ENCODE results near the gene SLC35F3. TPM values are rescaled to one million over a fixed set of nuclear protein-coding genes. Genes with fewer than 3 reads are reported as not detected.

Gene SLC35F3
- total RNA-seq, 6 experiments from 2014 or later: 0.26 to 0.58 (median 0.46) TPM

DNA sequence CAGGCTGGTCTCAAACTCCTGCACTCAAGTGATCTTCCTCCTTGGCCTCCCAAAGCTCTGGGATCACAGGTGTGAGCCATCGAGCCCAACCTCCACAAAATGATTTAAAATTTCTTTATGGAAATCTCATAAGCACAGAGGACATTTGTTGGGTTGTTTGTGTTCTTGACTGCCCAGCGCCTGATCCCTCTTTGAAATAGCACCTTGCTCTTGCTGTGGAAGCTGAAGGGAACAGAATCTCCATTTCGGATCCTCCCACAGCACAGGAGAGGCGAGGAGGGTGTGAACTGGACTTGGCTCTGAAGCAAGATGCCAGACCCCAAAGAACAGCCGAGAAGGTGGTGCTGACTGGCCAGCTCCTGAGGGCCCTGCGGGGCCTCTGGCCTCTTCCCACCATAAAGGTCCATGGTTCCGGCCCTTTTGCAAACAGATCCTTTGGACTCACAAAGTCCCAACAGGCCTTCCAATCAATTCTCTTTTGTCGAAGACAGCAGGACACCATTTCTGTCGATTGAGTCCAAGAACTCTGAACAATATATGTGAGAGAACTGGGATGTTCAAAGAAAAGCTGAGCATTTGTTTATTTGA lies 423.2 kb downstream of the SLC35F3 start:
- TF ChIP-seq, protein P1, sequence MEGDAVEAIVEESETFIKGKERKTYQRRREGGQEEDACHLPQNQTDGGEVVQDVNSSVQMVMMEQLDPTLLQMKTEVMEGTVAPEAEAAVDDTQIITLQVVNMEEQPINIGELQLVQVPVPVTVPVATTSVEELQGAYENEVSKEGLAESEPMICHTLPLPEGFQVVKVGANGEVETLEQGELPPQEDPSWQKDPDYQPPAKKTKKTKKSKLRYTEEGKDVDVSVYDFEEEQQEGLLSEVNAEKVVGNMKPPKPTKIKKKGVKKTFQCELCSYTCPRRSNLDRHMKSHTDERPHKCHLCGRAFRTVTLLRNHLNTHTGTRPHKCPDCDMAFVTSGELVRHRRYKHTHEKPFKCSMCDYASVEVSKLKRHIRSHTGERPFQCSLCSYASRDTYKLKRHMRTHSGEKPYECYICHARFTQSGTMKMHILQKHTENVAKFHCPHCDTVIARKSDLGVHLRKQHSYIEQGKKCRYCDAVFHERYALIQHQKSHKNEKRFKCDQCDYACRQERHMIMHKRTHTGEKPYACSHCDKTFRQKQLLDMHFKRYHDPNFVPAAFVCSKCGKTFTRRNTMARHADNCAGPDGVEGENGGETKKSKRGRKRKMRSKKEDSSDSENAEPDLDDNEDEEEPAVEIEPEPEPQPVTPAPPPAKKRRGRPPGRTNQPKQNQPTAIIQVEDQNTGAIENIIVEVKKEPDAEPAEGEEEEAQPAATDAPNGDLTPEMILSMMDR (IDR thresholded peaks at IDR 0.05): no peak
- Mint-ChIP-seq H3K4me1 (ENCODE audit: low read depth) (peaks cover 13% of the 10 kb centered on the region), H3K4me3 (no peak overlapping the region), H3K27ac (no peak overlapping the region), H3K9me3 (no peaks in the 10 kb centered on the region), H3K27me3 (ENCODE audit: insufficient read depth) (peaks cover 13% of the 10 kb centered on the region), H3K36me3 (ENCODE audit: low read depth) (no peaks in the 10 kb centered on the region)
- no peak for DNase-seq

DNA sequence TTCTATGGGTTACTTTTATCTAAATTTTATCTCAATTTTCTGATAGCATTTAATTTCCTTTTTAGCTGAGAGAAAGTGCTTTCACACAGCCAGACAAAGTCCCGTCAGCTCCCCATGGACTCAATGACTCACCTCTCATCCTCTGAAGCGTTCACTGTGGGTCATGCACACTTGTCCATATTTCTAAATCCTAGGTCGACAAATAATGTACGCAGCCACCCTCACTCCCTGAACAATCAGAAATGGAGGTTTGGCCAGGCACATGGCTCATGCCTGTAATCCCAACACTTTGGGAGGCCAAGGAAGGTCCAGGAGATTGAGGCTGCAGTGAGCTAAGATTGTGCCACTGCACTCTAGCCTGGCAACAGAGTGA lies 426.4 kb downstream of the SLC35F3 start:
- DNase-seq: no peak
- TF ChIP-seq, protein P1 (IDR thresholded peaks at IDR 0.05): no peak
- Mint-ChIP-seq H3K4me3 (no peak overlapping the region), H3K36me3 (ENCODE audit: low read depth) (no peaks in the 10 kb centered on the region), H3K27ac (no peak overlapping the region), H3K9me3 (peaks cover 2% of the 10 kb centered on the region; the same call in 1 of the 2 replicates), H3K4me1 (ENCODE audit: low read depth) (peaks cover 12% of the 10 kb centered on the region), H3K27me3 (ENCODE audit: insufficient read depth) (peaks cover 2% of the 10 kb centered on the region)

DNA sequence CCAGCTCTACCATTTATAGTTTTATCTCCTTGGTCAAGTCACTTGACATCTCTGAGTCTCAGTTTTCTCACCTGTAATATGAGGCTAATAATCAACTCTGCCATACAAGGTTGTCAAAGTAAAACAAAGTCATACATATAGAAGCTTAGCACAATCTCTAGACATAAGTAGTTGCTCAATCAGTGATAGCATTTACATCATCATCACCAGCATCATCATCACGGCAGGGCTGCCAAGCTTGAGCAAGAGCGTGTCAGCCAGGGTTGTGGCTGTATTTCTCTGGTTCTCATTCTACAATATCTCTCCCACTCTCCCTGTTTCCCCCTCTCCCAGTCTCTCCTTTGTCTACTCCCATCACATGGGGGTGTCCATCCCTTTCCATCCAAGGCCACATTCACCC lies 427.0 kb downstream of the SLC35F3 start:
- Mint-ChIP-seq H3K36me3 (ENCODE audit: low read depth) (no peaks in the 10 kb centered on the region; the same call in 1 of the 2 replicates), H3K4me3 (no peak overlapping the region), H3K9me3 (peaks cover 7% of the 10 kb centered on the region), H3K27ac (no peak overlapping the region), H3K27me3 (ENCODE audit: insufficient read depth) (peaks cover 1% of the 10 kb centered on the region; the same call in 1 of the 2 replicates), H3K4me1 (ENCODE audit: low read depth) (peaks cover 5% of the 10 kb centered on the region)
- TF ChIP-seq, protein P1 (IDR thresholded peaks at IDR 0.05): no peak
- DNase-seq: no peak

DNA sequence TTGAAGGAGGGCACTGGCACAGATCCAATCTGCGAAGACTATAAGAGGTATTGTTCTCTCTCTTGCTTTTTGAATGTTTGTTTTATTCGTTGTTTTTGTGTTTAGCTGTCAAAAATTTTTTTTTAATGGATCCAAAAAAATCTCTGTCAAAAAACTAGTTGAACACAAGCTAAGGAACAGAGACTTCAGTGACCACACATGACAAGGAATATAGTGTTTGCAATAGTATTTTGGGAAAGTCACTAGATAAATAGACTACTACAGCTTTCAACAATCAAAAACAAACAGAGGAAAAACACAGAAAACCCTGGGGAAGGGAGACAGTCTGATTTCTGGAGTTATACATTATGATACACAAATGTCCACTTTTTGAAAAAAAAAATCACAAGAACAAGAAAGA lies 431.9 kb downstream of the SLC35F3 start:
- no peak overlapping the region for H3K4me3 Mint-ChIP-seq
- H3K36me3 Mint-ChIP-seq (ENCODE audit: low read depth): no peaks in the 10 kb centered on the region; the same call in 1 of the 2 replicates
- H3K27ac Mint-ChIP-seq: no peak overlapping the region
- no peak for DNase-seq
- H3K4me1 Mint-ChIP-seq (ENCODE audit: low read depth): no peaks in the 10 kb centered on the region
- TF ChIP-seq, protein P1 (IDR thresholded peaks at IDR 0.05): no peak
- peaks cover 15% of the 10 kb centered on the region for H3K9me3 Mint-ChIP-seq
- peaks cover 1% of the 10 kb centered on the region; the same call in 1 of the 2 replicates for H3K27me3 Mint-ChIP-seq (ENCODE audit: insufficient read depth)

DNA sequence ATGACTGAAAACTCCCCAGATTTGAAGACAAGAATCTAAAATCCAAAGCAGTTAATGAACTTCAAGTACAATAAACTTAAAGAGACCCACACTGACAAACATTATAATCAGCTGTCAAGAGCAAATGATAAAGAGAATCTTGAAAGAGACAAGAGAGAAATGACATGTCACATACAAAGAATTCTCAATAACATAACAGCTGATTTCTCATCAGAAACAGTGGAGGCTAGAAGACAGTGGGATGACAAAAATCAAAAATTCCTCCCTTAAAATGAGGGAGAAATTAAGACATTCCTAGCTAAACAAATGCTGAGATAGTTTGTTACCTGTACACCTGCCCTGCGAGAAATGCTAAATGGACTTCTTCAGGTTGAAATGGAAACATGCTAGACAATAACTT lies 432.8 kb downstream of the SLC35F3 start:
- no peaks in the 10 kb centered on the region for H3K4me1 Mint-ChIP-seq (ENCODE audit: low read depth)
- no peak for DNase-seq
- H3K9me3 Mint-ChIP-seq: peaks cover 15% of the 10 kb centered on the region
- H3K27ac Mint-ChIP-seq: no peak overlapping the region
- no peaks in the 10 kb centered on the region; the same call in 1 of the 2 replicates for H3K36me3 Mint-ChIP-seq (ENCODE audit: low read depth)
- no peak overlapping the region for H3K4me3 Mint-ChIP-seq
- H3K27me3 Mint-ChIP-seq (ENCODE audit: insufficient read depth): peaks cover 1% of the 10 kb centered on the region; the same call in 1 of the 2 replicates
- TF ChIP-seq, protein P1 (IDR thresholded peaks at IDR 0.05): no peak
